GM12878 (cell line): ENCODE data around the gene POU2F3. TPM values are rescaled to one million over a fixed set of nuclear protein-coding genes. Genes with fewer than 3 reads are reported as not detected.

Source experiments
- HDAC2 ChIP-seq: fragments of 200-600 bp; sonication (generic); IDR thresholded peaks from 2 replicates; pipeline ENCODE4 v1.6.1; 2017
- TBL1XR1 ChIP-seq: IDR thresholded peaks from 2 replicates; pipeline ENCODE4 v1.6.1; 2012; ENCODE audit warnings: low read depth, low read length, improper control_type of control experiment
- polyA plus RNA-seq, 11 experiments: library from polyadenylated mRNA; depleted of rRNA in 4 of 11; unstranded in 6 of 11; stranded (reverse) in 5 of 11; fragments of >200 nt; fragmentation: Nextera tagmentation in 4 of 11; fragmentation: Illumina TruSeq in 1 of 11; extraction: Ambion mirVana in 4 of 11; extraction: Trizol in 1 of 11; gene quantifications; 1 replicate in 1 of 11; 2 replicates in 10 of 11; pipeline versions ENCODE4 v1.2.1 to v1.2.3, GENCODE V29; 2011 to 2016; ENCODE audit warnings: inconsistent platforms in 2 of 11, missing spikeins in 2 of 11, low read depth in 1 of 11
- total RNA-seq, 4 experiments: library from RNA; depleted of rRNA in 3 of 4; stranded (reverse); fragments of >200 nt in 3 of 4; fragmentation: Illumina TruSeq in 1 of 4; extraction: Trizol in 1 of 4; gene quantifications; 2 replicates each; pipeline versions ENCODE4 v1.2.1 to v1.2.3, GENCODE V29; 2013 to 2021
- TF ChIP-seq, protein P1 (sequence below): fragments of 450-650 bp; IDR thresholded peaks from 2 replicates; pipeline ENCODE4 v1.6.1; 2016; ENCODE audit warnings: mild to moderate bottlenecking, moderate library complexity, borderline replicate concordance
- TF ChIP-seq, protein P2 (sequence below): IDR thresholded peaks from 2 replicates; pipeline ENCODE4 v1.6.1; 2012; ENCODE audit warnings: low read length, inconsistent platforms
- TF ChIP-seq, protein P3 (sequence below): fragments of 150-350 bp; IDR thresholded peaks from 2 replicates; pipeline ENCODE4 v1.6.1; 2014; ENCODE audit warnings: mild to moderate bottlenecking, low read depth, low read length
- TF ChIP-seq, protein P4 (sequence below): fragments of 450-650 bp; IDR thresholded peaks from 2 replicates; pipeline ENCODE4 v1.6.1; 2017; ENCODE audit warnings: mild to moderate bottlenecking, low read depth, inconsistent platforms; ENCODE audit not compliant: poor library complexity, severe bottlenecking
- TF ChIP-seq, protein P5 (sequence below): IDR thresholded peaks from 2 replicates; pipeline ENCODE4 v1.6.1; 2012; ENCODE audit warnings: mild to moderate bottlenecking, low read depth, low read length

Gene POU2F3
- total and polyA plus RNA-seq, 10 of the 15 experiments (the other 5 are each of a cell fraction or from before 2014, with no cell fraction given) = 0.09 to 4.4 (median 0.33) TPM

DNA sequence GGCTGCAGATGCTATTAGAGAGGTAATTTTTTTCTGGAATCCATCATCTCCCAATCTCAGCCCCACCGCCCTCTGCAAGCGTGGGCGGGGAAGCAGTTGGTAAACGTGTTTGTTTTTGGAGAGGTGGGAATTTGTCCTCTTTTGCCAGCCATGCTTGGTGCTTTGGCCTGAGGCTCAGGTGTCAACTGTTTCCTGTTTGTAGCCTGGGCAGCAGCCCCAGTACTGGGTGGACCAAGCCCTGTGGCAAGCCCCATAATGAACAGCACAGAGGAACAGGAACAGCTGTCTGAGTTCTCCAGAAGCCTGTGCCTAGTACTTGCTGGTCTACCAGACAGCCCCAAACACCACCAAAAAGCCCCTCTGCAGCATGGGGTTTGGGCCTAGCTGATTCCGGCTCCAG, 39.6 kb downstream of the POU2F3 start (continued):
- TF ChIP-seq, protein P1, sequence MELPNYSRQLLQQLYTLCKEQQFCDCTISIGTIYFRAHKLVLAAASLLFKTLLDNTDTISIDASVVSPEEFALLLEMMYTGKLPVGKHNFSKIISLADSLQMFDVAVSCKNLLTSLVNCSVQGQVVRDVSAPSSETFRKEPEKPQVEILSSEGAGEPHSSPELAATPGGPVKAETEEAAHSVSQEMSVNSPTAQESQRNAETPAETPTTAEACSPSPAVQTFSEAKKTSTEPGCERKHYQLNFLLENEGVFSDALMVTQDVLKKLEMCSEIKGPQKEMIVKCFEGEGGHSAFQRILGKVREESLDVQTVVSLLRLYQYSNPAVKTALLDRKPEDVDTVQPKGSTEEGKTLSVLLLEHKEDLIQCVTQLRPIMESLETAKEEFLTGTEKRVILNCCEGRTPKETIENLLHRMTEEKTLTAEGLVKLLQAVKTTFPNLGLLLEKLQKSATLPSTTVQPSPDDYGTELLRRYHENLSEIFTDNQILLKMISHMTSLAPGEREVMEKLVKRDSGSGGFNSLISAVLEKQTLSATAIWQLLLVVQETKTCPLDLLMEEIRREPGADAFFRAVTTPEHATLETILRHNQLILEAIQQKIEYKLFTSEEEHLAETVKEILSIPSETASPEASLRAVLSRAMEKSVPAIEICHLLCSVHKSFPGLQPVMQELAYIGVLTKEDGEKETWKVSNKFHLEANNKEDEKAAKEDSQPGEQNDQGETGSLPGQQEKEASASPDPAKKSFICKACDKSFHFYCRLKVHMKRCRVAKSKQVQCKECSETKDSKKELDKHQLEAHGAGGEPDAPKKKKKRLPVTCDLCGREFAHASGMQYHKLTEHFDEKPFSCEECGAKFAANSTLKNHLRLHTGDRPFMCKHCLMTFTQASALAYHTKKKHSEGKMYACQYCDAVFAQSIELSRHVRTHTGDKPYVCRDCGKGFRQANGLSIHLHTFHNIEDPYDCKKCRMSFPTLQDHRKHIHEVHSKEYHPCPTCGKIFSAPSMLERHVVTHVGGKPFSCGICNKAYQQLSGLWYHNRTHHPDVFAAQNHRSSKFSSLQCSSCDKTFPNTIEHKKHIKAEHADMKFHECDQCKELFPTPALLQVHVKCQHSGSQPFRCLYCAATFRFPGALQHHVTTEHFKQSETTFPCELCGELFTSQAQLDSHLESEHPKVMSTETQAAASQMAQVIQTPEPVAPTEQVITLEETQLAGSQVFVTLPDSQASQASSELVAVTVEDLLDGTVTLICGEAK = no peak
- TF ChIP-seq, protein P2, sequence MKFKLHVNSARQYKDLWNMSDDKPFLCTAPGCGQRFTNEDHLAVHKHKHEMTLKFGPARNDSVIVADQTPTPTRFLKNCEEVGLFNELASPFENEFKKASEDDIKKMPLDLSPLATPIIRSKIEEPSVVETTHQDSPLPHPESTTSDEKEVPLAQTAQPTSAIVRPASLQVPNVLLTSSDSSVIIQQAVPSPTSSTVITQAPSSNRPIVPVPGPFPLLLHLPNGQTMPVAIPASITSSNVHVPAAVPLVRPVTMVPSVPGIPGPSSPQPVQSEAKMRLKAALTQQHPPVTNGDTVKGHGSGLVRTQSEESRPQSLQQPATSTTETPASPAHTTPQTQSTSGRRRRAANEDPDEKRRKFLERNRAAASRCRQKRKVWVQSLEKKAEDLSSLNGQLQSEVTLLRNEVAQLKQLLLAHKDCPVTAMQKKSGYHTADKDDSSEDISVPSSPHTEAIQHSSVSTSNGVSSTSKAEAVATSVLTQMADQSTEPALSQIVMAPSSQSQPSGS = no peak
- TF ChIP-seq, protein P3, sequence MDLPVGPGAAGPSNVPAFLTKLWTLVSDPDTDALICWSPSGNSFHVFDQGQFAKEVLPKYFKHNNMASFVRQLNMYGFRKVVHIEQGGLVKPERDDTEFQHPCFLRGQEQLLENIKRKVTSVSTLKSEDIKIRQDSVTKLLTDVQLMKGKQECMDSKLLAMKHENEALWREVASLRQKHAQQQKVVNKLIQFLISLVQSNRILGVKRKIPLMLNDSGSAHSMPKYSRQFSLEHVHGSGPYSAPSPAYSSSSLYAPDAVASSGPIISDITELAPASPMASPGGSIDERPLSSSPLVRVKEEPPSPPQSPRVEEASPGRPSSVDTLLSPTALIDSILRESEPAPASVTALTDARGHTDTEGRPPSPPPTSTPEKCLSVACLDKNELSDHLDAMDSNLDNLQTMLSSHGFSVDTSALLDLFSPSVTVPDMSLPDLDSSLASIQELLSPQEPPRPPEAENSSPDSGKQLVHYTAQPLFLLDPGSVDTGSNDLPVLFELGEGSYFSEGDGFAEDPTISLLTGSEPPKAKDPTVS = no peak
- TF ChIP-seq HDAC2 (no peak), TBL1XR1 (no peak)
- TF ChIP-seq, protein P4, sequence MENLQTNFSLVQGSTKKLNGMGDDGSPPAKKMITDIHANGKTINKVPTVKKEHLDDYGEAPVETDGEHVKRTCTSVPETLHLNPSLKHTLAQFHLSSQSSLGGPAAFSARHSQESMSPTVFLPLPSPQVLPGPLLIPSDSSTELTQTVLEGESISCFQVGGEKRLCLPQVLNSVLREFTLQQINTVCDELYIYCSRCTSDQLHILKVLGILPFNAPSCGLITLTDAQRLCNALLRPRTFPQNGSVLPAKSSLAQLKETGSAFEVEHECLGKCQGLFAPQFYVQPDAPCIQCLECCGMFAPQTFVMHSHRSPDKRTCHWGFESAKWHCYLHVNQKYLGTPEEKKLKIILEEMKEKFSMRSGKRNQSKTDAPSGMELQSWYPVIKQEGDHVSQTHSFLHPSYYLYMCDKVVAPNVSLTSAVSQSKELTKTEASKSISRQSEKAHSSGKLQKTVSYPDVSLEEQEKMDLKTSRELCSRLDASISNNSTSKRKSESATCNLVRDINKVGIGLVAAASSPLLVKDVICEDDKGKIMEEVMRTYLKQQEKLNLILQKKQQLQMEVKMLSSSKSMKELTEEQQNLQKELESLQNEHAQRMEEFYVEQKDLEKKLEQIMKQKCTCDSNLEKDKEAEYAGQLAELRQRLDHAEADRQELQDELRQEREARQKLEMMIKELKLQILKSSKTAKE = no peak
- TF ChIP-seq, protein P5, sequence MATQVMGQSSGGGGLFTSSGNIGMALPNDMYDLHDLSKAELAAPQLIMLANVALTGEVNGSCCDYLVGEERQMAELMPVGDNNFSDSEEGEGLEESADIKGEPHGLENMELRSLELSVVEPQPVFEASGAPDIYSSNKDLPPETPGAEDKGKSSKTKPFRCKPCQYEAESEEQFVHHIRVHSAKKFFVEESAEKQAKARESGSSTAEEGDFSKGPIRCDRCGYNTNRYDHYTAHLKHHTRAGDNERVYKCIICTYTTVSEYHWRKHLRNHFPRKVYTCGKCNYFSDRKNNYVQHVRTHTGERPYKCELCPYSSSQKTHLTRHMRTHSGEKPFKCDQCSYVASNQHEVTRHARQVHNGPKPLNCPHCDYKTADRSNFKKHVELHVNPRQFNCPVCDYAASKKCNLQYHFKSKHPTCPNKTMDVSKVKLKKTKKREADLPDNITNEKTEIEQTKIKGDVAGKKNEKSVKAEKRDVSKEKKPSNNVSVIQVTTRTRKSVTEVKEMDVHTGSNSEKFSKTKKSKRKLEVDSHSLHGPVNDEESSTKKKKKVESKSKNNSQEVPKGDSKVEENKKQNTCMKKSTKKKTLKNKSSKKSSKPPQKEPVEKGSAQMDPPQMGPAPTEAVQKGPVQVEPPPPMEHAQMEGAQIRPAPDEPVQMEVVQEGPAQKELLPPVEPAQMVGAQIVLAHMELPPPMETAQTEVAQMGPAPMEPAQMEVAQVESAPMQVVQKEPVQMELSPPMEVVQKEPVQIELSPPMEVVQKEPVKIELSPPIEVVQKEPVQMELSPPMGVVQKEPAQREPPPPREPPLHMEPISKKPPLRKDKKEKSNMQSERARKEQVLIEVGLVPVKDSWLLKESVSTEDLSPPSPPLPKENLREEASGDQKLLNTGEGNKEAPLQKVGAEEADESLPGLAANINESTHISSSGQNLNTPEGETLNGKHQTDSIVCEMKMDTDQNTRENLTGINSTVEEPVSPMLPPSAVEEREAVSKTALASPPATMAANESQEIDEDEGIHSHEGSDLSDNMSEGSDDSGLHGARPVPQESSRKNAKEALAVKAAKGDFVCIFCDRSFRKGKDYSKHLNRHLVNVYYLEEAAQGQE = no peak
- TF ChIP-seq, all 136 proteins: peak for 0
